OCI-LY1 (cell line): ENCODE results near the gene DOCK1.

Experiments used
- CTCF ChIP-seq: fragments of 200-600 bp; sonication (generic), shearing (Covaris generic); IDR thresholded peaks from 2 replicates; pipeline ENCODE4 v1.5.1; 2017; ENCODE audit warnings: mild to moderate bottlenecking, antibody characterized with exemption, low read length, moderate library complexity, mixed read lengths
- EZH2 ChIP-seq: fragments of 200-600 bp; sonication (generic), shearing (Covaris generic); IDR thresholded peaks from 2 replicates; pipeline ENCODE4 v1.8.0; 2017; ENCODE audit warnings: borderline replicate concordance, mixed run types, mild to moderate bottlenecking, antibody characterized with exemption, low read length, moderate library complexity, mixed read lengths

DNA sequence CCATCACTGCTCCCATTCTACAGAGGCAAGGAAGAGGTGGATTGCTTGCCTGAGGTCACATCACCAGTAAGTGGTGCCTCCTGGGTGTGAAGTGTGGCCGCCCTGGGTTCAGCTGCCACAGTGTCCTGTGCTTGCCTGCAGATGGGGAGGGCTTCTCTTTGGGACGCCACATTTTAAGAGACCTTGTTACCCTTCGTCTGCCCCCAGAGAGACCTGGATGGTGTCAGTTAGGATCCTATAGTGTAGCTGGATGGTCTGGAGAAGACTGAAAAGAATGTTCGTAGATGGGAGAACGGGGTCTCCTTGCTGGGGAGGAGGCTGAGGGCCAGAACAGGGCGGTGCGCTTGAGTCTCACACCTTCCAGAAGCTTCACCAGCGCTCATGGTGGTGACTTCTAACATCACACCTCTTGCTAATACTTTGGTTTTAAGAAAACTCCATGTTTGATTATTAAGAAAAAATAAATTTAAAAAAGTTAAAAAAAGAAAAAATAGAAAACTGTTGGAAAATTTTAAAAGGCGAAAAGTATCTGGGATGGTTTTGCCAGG, 2.3 kb downstream of the DOCK1 start:
- TF ChIP-seq CTCF (no peak), EZH2 (no peak)
